GM08714 (cell line): ENCODE results near the gene LYSET.

ENCODE experiments used
- H3K4me3 ChIP-seq: fragments of 200-500 bp; sonication (Bioruptor generic); 2 replicates; pipeline ENCODE4 v1.5.1; 2014; ENCODE audit warnings: mild to moderate bottlenecking, low read length, inconsistent platforms
- ZNF274 ChIP-seq: IDR thresholded peaks from 2 replicates; pipeline ENCODE4 v1.6.1; 2012; ENCODE audit warnings: mild to moderate bottlenecking, low read depth, low read length

Gene LYSET

DNA sequence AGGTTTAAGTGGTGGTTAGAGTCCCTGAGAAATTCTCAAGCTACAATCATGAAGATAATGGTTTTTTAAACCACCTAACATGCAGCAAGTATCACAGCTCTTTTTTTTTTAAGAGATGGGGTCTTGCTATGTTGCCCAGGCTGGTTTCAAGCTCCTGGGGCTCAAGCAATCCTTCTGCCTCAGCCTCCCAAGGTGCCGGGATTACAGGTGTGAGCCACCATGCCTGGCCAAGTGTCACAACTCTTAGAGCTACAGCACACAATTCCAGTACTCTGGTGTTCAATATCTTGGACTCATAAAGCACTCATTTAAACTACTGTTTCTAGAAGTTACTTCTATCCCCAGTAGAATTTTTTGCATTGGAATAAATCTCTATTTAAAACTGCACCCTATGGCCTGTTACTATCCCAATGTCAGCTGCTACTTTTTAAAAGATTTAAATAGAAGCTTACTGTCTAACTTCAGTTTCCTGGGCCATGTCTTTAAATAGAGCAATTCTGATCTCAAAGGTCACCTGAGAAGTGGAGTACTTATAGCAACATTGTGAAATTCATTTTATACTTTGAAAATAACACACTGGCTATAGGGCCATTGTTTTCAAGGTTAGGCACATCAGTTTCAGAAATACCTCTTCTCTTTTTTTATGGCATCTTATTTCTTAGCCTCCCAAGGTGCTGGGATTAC lies 10.3 kb downstream of the LYSET start:
- TF ChIP-seq ZNF274: no peak

GRCh38 chr14:93199031-93199430 lies 13.9 kb downstream of the LYSET start:
- H3K4me3 ChIP-seq: no peak overlapping the region
- no peak for TF ChIP-seq ZNF274

More for the DNA sequence above, 10.3 kb downstream of the LYSET start:
- H3K4me3 ChIP-seq: no peak overlapping the region

GRCh38 chr14:93200553-93200952 lies 15.4 kb downstream of the LYSET start:
- no peak for TF ChIP-seq ZNF274
- H3K4me3 ChIP-seq: no peak overlapping the region

- TF ChIP-seq ZNF274: no peak
- no peak overlapping the region for H3K4me3 ChIP-seq
These were observed 16.1 kb downstream of the LYSET start for GRCh38 chr14:93201155-93201704.

DNA sequence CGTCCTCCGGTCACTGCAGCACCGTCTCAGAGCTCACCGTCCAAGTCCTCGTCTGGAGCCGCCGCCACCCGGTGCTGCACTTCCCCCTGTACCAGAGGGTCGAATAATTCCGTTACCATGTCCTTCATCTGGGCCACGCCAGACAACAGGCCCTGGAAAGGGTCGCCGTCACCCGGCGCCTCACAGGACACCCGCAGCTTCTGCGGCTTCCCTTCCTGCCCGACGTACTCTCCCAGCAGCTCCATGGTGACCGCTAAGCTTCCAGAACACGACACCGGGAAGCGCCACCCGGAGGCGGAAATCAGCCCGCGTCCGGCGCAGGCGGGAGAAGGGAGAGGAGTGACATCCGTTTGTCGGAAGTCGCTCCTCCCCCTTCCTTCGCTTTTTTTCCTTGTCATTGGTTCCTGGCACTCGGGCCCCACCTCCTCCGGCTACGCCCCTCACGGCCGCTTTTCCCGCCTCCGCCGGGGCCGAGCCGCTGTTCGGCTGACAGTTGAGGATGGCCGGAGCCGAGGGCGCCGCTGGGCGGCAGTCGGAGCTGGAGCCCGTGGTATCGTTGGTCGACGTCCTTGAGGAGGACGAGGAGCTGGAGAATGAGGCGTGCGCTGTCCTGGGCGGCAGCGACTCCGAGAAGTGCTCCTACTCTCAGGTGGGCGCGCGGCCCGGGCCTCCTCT lies 21.8 kb downstream of the LYSET start, which contains the start of the genes GON7 and UBR7:
Gene GON7 (minus strand): TSS at position 273 of the 675 bp plus-strand sequence. CDS start 28 bp downstream, at position 245.
Gene UBR7 (plus strand): TSS at position 464 of the 675 bp plus-strand sequence. CDS start 36 bp downstream, at position 500.
- no peak for TF ChIP-seq ZNF274
- peak within 1 kb of the TSS; percentile 82 for H3K4me3 ChIP-seq

DNA sequence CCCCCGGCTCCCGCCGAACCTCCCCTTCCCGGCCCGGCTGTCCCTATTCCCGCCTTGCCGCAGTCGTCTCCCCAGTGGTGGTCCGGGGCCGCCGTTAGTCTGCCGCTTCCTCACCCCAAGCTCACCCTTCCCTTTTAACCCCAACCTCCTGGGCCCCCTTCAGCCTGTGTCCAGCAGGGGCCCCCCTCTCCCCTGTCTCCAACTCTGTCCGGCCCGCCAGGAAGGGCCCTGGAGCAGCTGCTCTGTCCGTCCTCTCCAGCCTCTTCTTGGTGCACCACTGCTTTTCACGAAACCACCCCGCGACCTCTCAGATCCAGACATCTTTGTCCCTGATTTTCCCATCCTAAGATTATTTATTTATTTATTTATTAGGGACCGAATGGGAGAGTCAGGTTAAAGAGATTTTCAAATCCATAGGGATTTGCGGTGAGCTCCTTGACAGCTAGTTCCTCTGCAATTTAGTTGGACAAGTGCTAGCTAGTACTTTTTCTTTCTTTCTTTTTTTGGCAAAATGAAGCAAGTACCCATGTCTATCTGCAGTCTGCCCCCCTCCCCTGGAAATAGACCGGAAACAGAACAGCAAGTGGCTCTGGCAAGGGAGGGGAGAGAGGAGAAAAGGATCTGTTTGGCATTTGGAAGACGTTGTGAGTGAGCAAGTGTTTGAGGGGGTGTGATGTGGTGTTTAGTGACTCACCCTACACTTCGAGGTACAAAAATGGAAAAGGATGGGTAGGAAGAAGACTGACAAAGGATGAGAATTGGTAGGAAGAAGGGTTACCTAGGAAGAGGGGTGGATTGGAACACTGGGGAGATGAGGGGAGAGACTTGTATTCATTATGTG lies 22.6 kb downstream of the LYSET start:
- peak overlapping the region; percentile 82 for H3K4me3 ChIP-seq

GRCh38 chr14:93212432-93212831 lies 27.3 kb downstream of the LYSET start:
- no peak for TF ChIP-seq ZNF274
- no peak overlapping the region; the same call in 1 of the 2 replicates for H3K4me3 ChIP-seq

More for the DNA sequence above, 22.6 kb downstream of the LYSET start:
- no peak for TF ChIP-seq ZNF274

DNA sequence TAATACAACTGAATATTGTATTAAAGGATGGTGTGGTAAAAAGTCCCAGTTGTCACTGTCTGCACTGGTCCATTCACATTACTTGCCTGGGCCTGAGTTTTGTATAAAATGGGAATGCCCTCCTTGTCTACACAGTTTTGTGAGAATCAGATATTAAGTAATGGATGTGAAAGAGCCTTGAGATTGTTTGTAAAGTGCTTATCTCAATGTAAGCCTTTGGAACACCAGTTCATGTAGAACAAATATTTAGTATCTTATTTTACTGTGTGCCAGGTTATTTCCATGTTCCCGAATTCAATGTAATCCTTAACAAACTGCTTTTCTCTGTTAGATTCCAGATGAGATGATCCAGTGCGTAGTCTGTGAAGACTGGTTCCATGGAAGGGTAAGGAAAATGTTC lies 29.5 kb downstream of the LYSET start:
- H3K4me3 ChIP-seq: no peak overlapping the region
- TF ChIP-seq ZNF274: no peak

DNA sequence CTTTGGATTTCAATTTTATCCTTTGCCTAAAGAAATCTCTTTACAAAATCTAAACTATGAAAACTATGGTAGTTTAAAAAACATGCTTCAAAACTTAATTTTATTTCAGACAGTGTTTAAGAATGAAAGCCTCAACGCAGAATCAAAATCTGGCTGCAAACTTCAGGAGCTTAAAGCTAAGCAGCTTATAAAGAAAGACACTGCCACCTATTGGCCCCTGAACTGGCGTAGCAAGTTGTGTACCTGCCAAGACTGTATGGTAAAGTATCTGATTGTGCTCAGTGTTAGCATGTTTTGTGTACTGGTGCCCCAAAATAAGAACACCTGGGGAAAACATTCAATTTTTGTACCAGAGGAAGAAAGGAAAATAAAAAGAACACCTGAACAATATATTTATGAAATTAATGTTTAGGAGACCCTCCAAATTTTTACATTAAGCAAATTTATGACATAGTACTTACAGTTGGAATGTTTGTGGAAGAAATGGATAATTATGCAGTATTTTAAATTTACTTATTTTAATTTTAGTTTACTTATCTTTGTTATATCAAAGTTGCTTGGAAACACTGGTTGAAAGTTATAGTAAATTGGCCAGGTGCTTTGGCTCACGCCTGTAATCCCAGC lies 34.1 kb downstream of the LYSET start:
- no peak overlapping the region for H3K4me3 ChIP-seq
- TF ChIP-seq ZNF274: no peak

- no peak for TF ChIP-seq ZNF274
- no peak overlapping the region for H3K4me3 ChIP-seq
These were observed 35.4 kb downstream of the LYSET start for GRCh38 chr14:93220509-93220908.

- TF ChIP-seq ZNF274: no peak
- H3K4me3 ChIP-seq: no peak overlapping the region
These were observed 38.4 kb downstream of the LYSET start for GRCh38 chr14:93223565-93223964.

- H3K4me3 ChIP-seq: no peak overlapping the region
- TF ChIP-seq ZNF274: no peak
These were observed 43.4 kb downstream of the LYSET start for GRCh38 chr14:93228550-93228949.

GRCh38 chr14:93230539-93230938 lies 45.4 kb downstream of the LYSET start:
- H3K4me3 ChIP-seq: no peak overlapping the region
- TF ChIP-seq ZNF274: no peak
